ENCODE results near the gene AQP6.

- TF ChIP-seq, protein P1, sequence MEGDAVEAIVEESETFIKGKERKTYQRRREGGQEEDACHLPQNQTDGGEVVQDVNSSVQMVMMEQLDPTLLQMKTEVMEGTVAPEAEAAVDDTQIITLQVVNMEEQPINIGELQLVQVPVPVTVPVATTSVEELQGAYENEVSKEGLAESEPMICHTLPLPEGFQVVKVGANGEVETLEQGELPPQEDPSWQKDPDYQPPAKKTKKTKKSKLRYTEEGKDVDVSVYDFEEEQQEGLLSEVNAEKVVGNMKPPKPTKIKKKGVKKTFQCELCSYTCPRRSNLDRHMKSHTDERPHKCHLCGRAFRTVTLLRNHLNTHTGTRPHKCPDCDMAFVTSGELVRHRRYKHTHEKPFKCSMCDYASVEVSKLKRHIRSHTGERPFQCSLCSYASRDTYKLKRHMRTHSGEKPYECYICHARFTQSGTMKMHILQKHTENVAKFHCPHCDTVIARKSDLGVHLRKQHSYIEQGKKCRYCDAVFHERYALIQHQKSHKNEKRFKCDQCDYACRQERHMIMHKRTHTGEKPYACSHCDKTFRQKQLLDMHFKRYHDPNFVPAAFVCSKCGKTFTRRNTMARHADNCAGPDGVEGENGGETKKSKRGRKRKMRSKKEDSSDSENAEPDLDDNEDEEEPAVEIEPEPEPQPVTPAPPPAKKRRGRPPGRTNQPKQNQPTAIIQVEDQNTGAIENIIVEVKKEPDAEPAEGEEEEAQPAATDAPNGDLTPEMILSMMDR (IDR thresholded peaks at IDR 0.05; ENCODE audit: low read length), result no peak
- TF ChIP-seq EZH2 (IDR thresholded peaks at IDR 0.05; ENCODE audit: borderline replicate concordance, low read length), result no peak
Measured at GRCh38 chr12:49968471-49968870, 4.3 kb upstream of the AQP6 start.

Data from OCI-LY1 (cell line).